Measurements from ENCODE around the gene PAIP2B. TPM values are rescaled to one million over a fixed set of nuclear protein-coding genes. Genes with fewer than 3 reads are reported as not detected.

Gene PAIP2B
- total and polyA plus RNA-seq, 2 of the 13 experiments (the other 11 are each of a cell fraction or from before 2014, with no cell fraction given): 0.16 to 0.29 TPM

DNA sequence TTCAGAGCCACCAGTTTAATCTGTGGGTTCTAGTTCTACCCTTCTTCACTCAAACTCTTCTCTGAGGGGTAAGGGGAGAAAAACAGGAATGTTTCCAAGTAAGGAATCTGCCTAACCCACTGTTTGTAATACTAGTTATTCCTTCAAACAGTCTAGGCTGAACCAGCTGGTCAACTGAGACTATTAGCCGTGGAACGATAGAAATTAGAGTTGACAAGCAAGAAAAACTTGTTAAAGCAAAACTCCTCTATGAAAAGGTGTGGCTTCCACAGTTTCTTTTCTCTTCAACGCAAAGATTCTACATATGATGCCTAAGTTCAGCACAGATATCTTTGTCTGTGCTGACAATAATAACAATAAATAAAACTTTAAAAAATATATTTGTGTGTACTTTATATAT is 11.5 kb downstream of the PAIP2B start:
- no peaks in the 10 kb centered on the region for H3K9me3 ChIP-seq (ENCODE audit: low read length)
- no peak overlapping the region for H3K27ac ChIP-seq (ENCODE audit: extremely low read length, insufficient read depth, low read length)
- no peak overlapping the region for H2AFZ ChIP-seq (ENCODE audit: low read length)
- WGBS (ENCODE audit: low lambda C conversion rate): 71% methylated on average over 3 of the region's 3 CpGs
- ChIA-PET CTCF (ENCODE audit: low intra/inter-chr PET ratio, low total read pairs) (no interaction called here), POLR2A (no interaction called here)
- in situ Hi-C loops (cut with HindIII; ENCODE audit: extremely low pct_ligation_motif_present, low pct_unique_long_range_greater_than_20kb): no loop called here
- DNase-seq (ENCODE audit: low spot score) (no peak), FAIRE-seq (no peak), ATAC-seq (no peak)
- intact Hi-C loops (cut with micrococcal nuclease; ENCODE audit: unreplicated experiment): no loop called here
- no peak overlapping the region for H3K9ac ChIP-seq (ENCODE audit: insufficient read depth, low read depth, low read length)
- H3K79me2 ChIP-seq (ENCODE audit: insufficient read depth, low read length): no peaks in the 10 kb centered on the region
- no peak for TF ChIP-seq DR1 (CRISPR knock-in tag; IDR thresholded peaks at IDR 0.05)
- no peaks in the 10 kb centered on the region for H3K4me1 ChIP-seq (ENCODE audit: insufficient read depth, low read length)
- H3K27me3 ChIP-seq (ENCODE audit: control insufficient read depth in 1 of 2, insufficient read depth in 2 of 2, low read length in 2 of 2): no peaks in the 10 kb centered on the region; a peak in 1 of 5 replicates
- no peaks in the 10 kb centered on the region for H3K36me3 ChIP-seq (replicated peaks in 1 of 2; ENCODE audit: control insufficient read depth in 1 of 2, insufficient read depth in 2 of 2, low read length in 2 of 2)
- no TSS peak for BruUV-seq (replicated peaks)
- no peak overlapping the region for H3K4me3 ChIP-seq (replicated peaks in 1 of 3; ENCODE audit: insufficient read depth in 1 of 3, low read depth in 2 of 3, low read length in 3 of 3)
- no peak overlapping the region for H3K4me2 ChIP-seq (ENCODE audit: low read depth, low read length)
- H4K20me1 ChIP-seq (ENCODE audit: insufficient read depth, low read length): no peaks in the 10 kb centered on the region

DNA sequence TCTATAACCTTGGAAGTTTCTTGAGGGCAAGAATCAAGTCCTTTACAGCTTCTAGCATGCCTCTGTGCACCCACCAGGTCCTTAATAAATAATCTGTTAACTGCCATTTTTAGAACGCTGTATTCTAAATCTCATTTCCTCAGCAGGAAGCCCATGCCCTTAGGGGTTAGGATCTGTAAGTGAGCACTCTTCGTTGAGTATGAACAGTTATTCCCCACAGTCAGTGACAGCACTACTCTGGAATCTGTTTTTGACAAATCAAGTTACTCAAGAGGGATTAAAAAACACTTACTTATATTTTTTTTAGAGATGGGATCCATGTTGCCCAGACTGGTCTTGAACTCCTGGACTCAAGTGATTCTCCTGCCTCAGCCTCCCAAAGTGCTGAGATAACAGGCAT is 14.6 kb downstream of the PAIP2B start:
- BruUV-seq (replicated peaks): no TSS peak
- in situ Hi-C loops (cut with HindIII; ENCODE audit: extremely low pct_ligation_motif_present, low pct_unique_long_range_greater_than_20kb): no loop called here
- ATAC-seq (no peak), FAIRE-seq (no peak), DNase-seq (ENCODE audit: low spot score) (no peak)
- no peaks in the 10 kb centered on the region for H3K36me3 ChIP-seq (replicated peaks in 1 of 2; ENCODE audit: control insufficient read depth in 1 of 2, insufficient read depth in 2 of 2, low read length in 2 of 2)
- ChIA-PET POLR2A (no interaction called here), CTCF (ENCODE audit: low intra/inter-chr PET ratio, low total read pairs) (no interaction called here)
- H3K4me1 ChIP-seq (ENCODE audit: insufficient read depth, low read length): no peaks in the 10 kb centered on the region
- no peaks in the 10 kb centered on the region for H3K79me2 ChIP-seq (ENCODE audit: insufficient read depth, low read length)
- H4K20me1 ChIP-seq (ENCODE audit: insufficient read depth, low read length): no peaks in the 10 kb centered on the region
- no peak overlapping the region for H3K9ac ChIP-seq (ENCODE audit: insufficient read depth, low read depth, low read length)
- no peaks in the 10 kb centered on the region for H3K9me3 ChIP-seq (ENCODE audit: low read length)
- WGBS (ENCODE audit: low lambda C conversion rate): 50% methylated on average over 2 of the region's 2 CpGs
- no peak overlapping the region for H2AFZ ChIP-seq (ENCODE audit: low read length)
- no peaks in the 10 kb centered on the region; a peak in 1 of 5 replicates for H3K27me3 ChIP-seq (ENCODE audit: control insufficient read depth in 1 of 2, insufficient read depth in 2 of 2, low read length in 2 of 2)
- H3K27ac ChIP-seq (ENCODE audit: extremely low read length, insufficient read depth, low read length): no peak overlapping the region
- no peak overlapping the region for H3K4me2 ChIP-seq (ENCODE audit: low read depth, low read length)
- intact Hi-C loops (cut with micrococcal nuclease; ENCODE audit: unreplicated experiment): no loop called here
- TF ChIP-seq, protein P1, sequence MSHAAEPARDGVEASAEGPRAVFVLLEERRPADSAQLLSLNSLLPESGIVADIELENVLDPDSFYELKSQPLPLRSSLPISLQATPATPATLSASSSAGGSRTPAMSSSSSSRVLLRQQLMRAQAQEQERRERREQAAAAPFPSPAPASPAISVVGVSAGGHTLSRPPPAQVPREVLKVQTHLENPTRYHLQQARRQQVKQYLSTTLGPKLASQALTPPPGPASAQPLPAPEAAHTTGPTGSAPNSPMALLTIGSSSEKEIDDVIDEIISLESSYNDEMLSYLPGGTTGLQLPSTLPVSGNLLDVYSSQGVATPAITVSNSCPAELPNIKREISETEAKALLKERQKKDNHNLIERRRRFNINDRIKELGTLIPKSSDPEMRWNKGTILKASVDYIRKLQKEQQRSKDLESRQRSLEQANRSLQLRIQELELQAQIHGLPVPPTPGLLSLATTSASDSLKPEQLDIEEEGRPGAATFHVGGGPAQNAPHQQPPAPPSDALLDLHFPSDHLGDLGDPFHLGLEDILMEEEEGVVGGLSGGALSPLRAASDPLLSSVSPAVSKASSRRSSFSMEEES (CRISPR knock-in tag; IDR thresholded peaks at IDR 0.05): no peak
- TF ChIP-seq AGO2 (optimal IDR thresholded peaks at IDR 0.05; ENCODE audit: low read depth, low read length): no peak
- no peak for TF ChIP-seq ZNF460 (CRISPR knock-in tag; IDR thresholded peaks at IDR 0.05; ENCODE audit: borderline replicate concordance)
- no peak for TF ChIP-seq ZNF3 (CRISPR knock-in tag; IDR thresholded peaks at IDR 0.05)
- TF ChIP-seq, protein P2, sequence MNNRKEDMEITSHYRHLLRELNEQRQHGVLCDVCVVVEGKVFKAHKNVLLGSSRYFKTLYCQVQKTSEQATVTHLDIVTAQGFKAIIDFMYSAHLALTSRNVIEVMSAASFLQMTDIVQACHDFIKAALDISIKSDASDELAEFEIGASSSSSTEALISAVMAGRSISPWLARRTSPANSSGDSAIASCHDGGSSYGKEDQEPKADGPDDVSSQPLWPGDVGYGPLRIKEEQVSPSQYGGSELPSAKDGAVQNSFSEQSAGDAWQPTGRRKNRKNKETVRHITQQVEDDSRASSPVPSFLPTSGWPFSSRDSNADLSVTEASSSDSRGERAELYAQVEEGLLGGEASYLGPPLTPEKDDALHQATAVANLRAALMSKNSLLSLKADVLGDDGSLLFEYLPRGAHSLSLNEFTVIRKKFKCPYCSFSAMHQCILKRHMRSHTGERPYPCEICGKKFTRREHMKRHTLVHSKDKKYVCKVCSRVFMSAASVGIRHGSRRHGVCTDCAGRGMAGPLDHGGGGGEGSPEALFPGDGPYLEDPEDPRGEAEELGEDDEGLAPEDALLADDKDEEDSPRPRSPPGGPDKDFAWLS (CRISPR knock-in tag; IDR thresholded peaks at IDR 0.05; ENCODE audit: borderline replicate concordance): no peak
- TF ChIP-seq ZNF256 (CRISPR knock-in tag; conservative IDR thresholded peaks at IDR 0.05): no peak
- TF ChIP-seq ZNF468 (CRISPR knock-in tag; IDR thresholded peaks at IDR 0.05): no peak
- no peak for TF ChIP-seq RELA (CRISPR knock-in tag; IDR thresholded peaks at IDR 0.05)
- no peak for TF ChIP-seq ZBTB1 (CRISPR knock-in tag; IDR thresholded peaks at IDR 0.05; ENCODE audit: borderline replicate concordance)
- TF ChIP-seq EHMT2 (IDR thresholded peaks at IDR 0.05; ENCODE audit: borderline replicate concordance, low read depth, low read length): no peak
- TF ChIP-seq, protein P3, sequence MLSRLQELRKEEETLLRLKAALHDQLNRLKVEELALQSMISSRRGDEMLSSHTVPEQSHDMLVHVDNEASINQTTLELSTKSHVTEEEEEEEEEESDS (CRISPR knock-in tag; IDR thresholded peaks at IDR 0.05; ENCODE audit: borderline replicate concordance): no peak
- no peak for TF ChIP-seq MYC (CRISPR knock-in tag; IDR thresholded peaks at IDR 0.05; ENCODE audit: borderline replicate concordance)
- TF ChIP-seq SNAPC2 (CRISPR knock-in tag; IDR thresholded peaks at IDR 0.05): no peak
- TF ChIP-seq SNRNP70 (IDR thresholded peaks at IDR 0.05; ENCODE audit: low read depth, low read length): no peak
- TF ChIP-seq HNRNPLL (IDR thresholded peaks at IDR 0.05; ENCODE audit: low read depth, low read length, poor library complexity, severe bottlenecking): no peak
- no peak for TF ChIP-seq CAMTA2 (CRISPR knock-in tag; IDR thresholded peaks at IDR 0.05; ENCODE audit: borderline replicate concordance)
- no peak overlapping the region for H3K4me3 ChIP-seq (replicated peaks in 1 of 3; ENCODE audit: insufficient read depth in 1 of 3, low read depth in 2 of 3, low read length in 3 of 3)
